ENCODE data around the gene ARPC1A.

ARPC1A gene

DNA sequence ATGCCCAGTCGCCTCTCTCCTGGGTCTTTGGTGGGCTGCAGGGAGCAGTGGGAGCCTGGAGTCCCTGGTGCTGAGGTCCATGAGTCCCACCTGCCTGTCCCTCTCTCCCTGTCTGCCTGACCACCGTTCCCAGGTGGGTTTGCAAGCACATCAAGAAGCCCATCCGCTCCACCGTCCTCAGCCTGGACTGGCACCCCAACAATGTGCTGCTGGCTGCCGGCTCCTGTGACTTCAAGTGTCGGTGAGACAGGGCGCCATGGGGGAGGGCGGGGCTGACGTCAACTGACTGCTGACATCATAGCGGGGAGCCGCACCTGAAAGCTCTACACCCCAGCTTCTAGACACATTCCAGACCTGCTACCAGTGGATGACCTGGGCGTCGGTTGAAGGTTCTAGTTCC is 64.1 kb downstream of the ARPC1A start:
- DNase-seq (ENCODE audit: low read depth in 1 of 2, low spot score in 1 of 2) = no peak
- in situ Hi-C loops (cut with HindIII; ENCODE audit: low pct_unique_long_range_greater_than_20kb, low sequenced_read_pairs) = no loop called here

DNA sequence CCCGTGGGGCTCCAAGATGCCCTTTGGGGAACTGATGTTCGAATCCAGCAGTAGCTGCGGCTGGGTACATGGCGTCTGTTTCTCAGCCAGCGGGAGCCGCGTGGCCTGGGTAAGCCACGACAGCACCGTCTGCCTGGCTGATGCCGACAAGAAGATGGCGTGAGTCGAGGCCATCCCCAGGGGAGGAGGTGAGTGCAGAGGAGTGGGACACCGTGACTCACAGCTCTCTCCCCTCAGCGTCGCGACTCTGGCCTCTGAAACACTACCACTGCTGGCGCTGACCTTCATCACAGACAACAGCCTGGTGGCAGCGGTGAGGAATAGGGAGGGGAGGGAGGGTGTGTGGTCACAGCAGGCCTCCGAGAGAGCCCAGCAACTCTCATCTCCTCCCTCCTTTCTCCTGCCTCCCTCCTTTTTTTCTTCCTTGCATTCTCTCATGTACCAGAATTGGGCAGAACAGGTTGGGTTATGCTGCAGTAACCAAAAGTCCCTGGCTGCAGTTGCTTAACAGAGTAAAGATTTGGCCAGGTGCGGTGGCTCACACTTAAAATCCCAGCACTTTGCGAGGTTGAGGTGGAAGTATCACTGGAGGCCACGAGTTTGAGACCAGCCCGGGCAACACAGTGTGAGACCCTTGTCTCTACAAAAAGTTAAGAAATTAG is 65.4 kb downstream of the ARPC1A start:
- DNase-seq (ENCODE audit: low read depth in 1 of 2, low spot score in 1 of 2) = no peak
- TF ChIP-seq JUND (IDR thresholded peaks at IDR 0.05; ENCODE audit: low read depth) = no peak
- in situ Hi-C loops (cut with HindIII; ENCODE audit: low pct_unique_long_range_greater_than_20kb, low sequenced_read_pairs) = no loop called here

More for the DNA sequence above, 64.1 kb downstream of the ARPC1A start:
- TF ChIP-seq JUND (IDR thresholded peaks at IDR 0.05; ENCODE audit: low read depth) = no peak

DNA sequence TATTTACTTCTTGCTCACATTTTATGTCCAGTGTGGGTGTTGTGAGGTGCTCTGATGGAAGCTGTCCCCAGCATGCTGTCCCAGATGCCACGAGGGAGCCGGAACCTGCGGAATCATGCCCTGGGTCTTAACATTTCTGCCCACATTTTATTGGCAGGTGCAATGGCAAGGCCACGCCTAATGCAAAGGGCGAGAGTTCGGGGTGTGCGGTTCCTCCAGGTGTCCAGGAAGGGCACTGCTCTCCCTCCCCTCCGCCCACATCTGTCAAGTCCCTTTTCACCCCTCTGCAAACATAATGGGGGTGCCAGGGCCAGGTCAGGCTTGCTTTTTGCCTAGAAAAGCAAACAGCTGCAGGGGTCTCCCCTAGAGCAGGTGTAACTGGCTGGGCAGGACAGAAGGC is 66.3 kb downstream of the ARPC1A start:
- TF ChIP-seq JUND (IDR thresholded peaks at IDR 0.05; ENCODE audit: low read depth) = no peak
- in situ Hi-C loops (cut with HindIII; ENCODE audit: low pct_unique_long_range_greater_than_20kb, low sequenced_read_pairs) = no loop called here
- DNase-seq (ENCODE audit: low read depth in 1 of 2, low spot score in 1 of 2) = no peak

DNA sequence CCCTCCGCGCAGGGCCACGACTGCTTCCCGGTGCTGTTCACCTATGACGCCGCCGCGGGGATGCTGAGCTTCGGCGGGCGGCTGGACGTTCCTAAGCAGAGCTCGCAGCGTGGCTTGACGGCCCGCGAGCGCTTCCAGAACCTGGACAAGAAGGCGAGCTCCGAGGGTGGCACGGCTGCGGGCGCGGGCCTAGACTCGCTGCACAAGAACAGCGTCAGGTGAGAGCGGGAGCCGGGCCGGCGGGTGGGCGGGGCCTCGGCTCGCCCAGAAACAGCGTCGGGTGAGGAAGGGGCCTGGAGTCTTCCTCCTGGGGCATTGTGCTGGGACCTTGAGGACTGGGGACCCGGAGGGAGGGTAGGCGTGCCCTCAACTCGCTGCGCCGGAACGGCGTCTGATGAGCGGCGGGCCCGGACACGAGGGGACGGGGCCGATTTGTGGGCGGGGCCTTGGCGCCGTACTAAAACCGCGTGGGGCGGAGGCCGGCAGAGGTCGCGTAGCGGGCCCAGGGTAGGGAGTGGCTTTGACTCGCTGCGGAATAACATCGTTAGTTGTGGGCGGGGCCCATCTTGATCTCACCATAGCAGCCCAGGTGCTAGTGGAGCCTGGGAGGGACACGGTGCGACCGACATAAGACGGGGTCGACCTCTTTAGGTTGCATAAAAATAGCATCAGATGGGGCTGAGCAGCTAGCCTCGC is 67.1 kb downstream of the ARPC1A start:
- in situ Hi-C loops (cut with HindIII; ENCODE audit: low pct_unique_long_range_greater_than_20kb, low sequenced_read_pairs) = no loop called here
- no peak for DNase-seq (ENCODE audit: low read depth in 1 of 2, low spot score in 1 of 2)
- TF ChIP-seq JUND (IDR thresholded peaks at IDR 0.05; ENCODE audit: low read depth) = no peak

DNA sequence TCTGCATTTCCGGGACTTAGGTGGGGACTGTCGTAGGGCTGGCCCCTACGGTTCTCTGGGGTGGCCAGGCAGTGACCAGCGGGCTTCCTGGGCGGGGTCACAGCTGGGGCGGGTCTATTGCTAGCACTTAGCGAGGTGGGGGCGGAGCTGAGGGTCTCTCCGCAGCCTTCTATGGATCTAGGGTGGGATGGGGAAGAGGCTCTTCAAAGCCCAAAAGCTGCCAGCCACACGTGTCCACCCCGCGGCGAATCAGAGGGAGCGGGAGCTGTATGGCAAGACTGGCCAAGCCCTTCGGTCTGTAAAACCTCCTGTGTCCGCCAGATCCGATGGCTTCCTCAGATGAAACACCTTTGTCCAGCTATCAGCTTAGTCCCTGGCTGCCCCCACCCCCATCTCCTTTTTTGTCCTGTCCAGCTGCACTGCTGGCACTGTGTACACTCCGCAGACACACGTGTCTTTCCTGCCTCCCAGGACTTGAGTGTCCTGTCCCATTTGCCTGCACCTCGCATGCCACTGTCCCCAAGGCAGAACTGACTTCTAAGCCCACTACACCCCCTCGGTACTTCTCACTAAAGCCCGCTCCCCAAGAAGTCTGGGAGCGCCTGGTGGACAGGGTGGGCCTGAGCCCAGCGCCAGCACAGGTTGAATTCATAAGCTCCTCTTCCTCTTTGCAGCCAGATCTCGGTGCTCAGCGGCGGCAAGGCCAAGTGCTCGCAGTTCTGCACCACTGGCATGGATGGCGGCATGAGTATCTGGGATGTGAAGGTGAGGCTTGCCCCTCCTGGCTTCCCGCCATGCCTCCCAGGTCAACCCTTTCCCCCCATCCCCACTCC is 67.9 kb downstream of the ARPC1A start:
- TF ChIP-seq JUND (IDR thresholded peaks at IDR 0.05; ENCODE audit: low read depth) = no peak
- in situ Hi-C loops (cut with HindIII; ENCODE audit: low pct_unique_long_range_greater_than_20kb, low sequenced_read_pairs) = no loop called here
- no peak for DNase-seq (ENCODE audit: low read depth in 1 of 2, low spot score in 1 of 2)

DNA sequence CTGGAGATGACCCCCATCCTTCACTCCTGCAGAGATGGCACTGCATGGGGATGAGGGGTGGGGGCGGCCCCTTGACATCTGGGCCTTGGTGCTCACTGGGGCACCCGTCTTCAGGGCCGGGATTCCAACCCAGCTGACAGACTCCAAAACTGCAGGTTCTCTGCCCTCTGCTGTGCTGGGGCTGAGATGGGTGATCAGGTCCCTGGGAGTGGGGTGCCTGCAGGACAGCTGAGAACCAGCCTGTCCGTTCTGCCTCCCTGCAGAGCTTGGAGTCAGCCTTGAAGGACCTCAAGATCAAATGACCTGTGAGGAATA is 68.4 kb downstream of the ARPC1A start:
- TF ChIP-seq JUND (IDR thresholded peaks at IDR 0.05; ENCODE audit: low read depth) = no peak
- in situ Hi-C loops (cut with HindIII; ENCODE audit: low pct_unique_long_range_greater_than_20kb, low sequenced_read_pairs) = no loop called here
- DNase-seq (ENCODE audit: low read depth in 1 of 2, low spot score in 1 of 2) = no peak

DNA sequence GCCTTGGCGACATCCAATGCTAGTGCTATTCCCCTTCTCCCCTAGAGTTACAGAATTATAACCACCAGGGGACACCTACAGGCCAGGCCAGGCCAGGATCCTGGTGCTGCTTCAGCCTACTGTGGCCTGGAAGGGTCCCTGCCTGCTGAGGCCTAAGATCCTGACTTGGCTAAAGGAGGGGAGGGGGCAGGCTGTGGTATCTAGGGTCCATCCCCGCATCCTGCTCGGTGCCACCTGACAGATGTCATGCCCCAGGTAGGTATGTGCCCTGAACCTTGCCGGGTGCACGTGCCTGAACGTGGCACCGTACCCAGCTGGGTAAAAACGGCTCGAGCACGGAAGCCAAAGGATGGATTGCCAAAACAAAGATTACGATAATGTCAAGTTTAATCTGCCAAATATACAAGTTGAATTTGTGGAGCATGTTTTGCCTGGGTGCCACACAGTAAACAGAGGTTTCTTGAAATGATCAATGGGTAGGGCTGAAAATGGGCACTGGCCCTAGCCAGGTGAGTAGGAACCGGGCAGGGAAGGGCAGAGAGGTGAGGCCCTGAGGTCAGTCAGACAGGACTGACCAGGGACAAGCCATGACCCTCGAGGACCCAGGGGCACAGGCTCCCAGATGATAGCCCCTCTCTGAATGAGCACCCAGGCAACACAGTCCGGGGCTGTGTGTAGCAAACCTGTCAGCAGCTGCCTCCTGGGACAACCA is 70.1 kb downstream of the ARPC1A start:
- in situ Hi-C loops (cut with HindIII; ENCODE audit: low pct_unique_long_range_greater_than_20kb, low sequenced_read_pairs) = no loop called here
- no peak for DNase-seq (ENCODE audit: low read depth in 1 of 2, low spot score in 1 of 2)
- TF ChIP-seq JUND (IDR thresholded peaks at IDR 0.05; ENCODE audit: low read depth) = no peak

DNA sequence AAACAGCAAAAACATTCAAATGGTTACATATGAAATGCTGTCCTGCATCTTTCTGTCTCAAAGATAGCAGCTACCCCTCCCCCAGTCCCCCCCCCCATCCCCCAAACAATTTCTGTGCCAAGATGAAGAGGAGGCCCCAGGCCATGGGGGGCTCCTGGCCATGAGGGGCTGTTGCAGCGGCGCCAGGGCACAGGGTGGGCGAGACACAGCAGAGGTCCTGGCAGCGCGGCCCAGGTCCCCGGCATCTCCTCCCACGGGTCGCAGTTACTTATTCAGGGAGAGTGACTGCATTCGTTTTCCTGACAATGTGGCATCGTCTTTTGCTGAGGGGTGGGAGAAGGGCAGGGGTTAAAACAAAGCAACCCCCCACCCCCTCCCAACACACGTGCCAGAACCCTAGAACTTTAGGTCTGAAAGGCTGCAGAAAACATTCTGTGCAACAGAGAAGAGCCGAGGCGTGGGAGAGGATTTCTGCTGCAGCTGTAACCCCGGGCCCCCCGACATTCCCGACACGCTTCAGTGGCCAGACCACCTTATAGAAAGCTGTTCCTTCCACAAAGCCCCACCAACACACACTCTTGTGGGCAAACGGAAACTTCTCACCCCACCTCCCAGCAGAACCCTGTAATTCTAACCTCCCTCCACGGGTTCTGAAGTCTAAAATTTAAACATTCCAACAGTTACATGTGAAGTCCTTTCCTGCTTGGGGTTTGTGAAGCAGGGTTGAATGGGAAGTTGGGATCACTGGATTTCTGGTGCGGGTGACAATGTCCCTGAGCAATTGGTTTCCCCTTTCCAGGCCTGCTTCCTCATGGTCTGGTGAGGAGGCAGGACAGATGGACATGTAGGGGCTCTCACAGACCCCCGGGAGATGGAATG is 71.0 kb downstream of the ARPC1A start:
- no peak for TF ChIP-seq JUND (IDR thresholded peaks at IDR 0.05; ENCODE audit: low read depth)
- in situ Hi-C loops (cut with HindIII; ENCODE audit: low pct_unique_long_range_greater_than_20kb, low sequenced_read_pairs) = no loop called here
- no peak for DNase-seq (ENCODE audit: low read depth in 1 of 2, low spot score in 1 of 2)

DNA sequence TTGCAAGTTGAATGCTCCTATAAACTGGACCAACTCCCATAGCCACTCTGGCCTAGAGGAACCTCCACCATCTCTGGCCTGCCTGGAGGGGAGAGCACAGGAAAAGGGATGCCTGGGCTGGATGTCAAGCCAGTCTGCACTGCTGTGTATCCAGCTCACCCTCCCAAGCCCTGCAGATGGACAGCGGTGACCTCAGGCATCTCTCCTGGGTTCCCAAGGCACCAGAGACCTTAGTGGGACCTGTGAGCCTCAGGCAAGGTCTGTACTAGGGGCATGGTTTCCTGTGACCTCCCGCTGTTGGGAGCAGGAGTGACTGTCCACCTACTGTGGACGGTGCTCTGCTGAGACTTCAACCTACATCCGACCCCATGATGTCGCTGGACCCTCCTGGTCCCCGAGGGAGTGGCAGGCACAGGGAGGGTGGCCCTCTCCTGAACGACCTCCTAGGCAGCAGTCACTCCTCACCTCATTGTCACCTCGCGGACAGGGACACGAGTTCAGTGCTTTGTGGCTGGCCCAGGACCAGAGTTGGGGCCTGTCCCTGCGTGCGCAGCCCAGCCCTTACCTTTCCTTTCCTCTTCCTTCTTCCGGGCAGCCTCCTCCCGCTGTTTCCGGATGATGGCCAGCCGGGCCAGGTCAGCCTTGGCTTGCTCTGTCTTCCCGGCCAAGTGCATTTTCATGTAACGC is 71.7 kb downstream of the ARPC1A start:
- DNase-seq (ENCODE audit: low read depth in 1 of 2, low spot score in 1 of 2) = no peak
- no peak for TF ChIP-seq JUND (IDR thresholded peaks at IDR 0.05; ENCODE audit: low read depth)
- in situ Hi-C loops (cut with HindIII; ENCODE audit: low pct_unique_long_range_greater_than_20kb, low sequenced_read_pairs) = no loop called here

DNA sequence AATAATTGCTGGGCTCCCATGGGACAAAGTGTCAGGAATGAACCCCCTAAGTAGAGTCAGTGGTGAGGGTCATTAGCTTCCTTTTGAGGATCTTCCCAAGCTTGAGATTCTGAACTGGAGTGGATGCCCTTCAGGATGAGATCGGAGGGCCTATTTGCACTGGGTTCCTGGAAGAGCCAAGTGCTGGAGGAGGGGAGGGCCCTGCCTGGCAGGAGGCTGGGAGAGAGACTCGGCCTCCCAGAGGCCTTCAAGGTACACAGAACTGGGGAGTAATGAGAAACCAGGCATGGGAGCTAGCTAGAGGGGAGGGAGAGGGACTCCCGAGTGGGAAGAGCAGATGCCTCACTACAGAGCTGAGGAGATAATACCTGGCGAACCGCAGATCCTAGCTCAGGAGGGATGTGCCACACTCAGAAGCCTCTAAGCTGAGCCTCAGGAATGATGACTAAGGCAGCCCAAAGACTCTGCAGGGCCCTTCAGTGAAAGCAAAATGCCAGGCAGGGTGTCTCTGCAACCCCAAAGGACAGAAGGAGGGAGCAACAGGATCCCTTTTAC is 73.3 kb downstream of the ARPC1A start:
- no peak for DNase-seq (ENCODE audit: low read depth in 1 of 2, low spot score in 1 of 2)
- no peak for TF ChIP-seq JUND (IDR thresholded peaks at IDR 0.05; ENCODE audit: low read depth)
- in situ Hi-C loops (cut with HindIII; ENCODE audit: low pct_unique_long_range_greater_than_20kb, low sequenced_read_pairs) = no loop called here

DNA sequence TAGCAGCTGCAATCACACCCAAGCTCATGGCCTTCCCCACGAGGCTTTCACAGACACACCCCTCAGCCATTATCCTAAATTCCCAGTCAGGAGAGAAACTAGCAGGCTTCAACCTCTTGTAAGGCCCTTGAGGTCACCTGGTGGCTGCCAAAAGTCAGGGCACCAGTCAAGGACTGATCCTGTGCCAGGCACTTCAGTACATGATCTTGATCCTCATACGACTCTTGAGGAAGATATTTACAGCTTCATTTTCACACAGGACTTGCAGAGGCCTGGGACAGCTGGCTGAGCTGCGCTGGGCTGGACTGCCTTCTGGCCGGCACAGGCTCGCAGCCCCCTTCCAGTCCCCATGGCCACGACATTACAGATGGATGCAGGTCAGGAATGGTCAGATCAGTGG is 73.9 kb downstream of the ARPC1A start:
- no peak for TF ChIP-seq JUND (IDR thresholded peaks at IDR 0.05; ENCODE audit: low read depth)
- in situ Hi-C loops (cut with HindIII; ENCODE audit: low pct_unique_long_range_greater_than_20kb, low sequenced_read_pairs) = no loop called here
- no peak for DNase-seq (ENCODE audit: low read depth in 1 of 2, low spot score in 1 of 2)
